Right atrium auricular region (tissue), 2 donors: ENCODE data around the gene NAA11. TPM values are rescaled to one million over a fixed set of nuclear protein-coding genes. Genes with fewer than 3 reads are reported as not detected.
"Not testable (repeated sequence)": the region's sequence is repeated elsewhere in the genome, so short reads cannot be mapped to it uniquely, and the experiment has no call there.

Experiments
- DNase-seq: peaks from one replicate; pipeline ENCODE4 v3.0.0-alpha.2; 2019; ENCODE audit warnings: low spot score
- H3K27ac ChIP-seq, 2 donors: fragments of 200-600 bp; sonication (generic); 1 replicate in 1 of 2; 2 replicates in 1 of 2; pipeline ENCODE4 v1.5.1; 2016 to 2019
- H3K27me3 ChIP-seq, 2 donors: fragments of 200-600 bp; sonication (generic); one replicate each; pipeline versions ENCODE4 v1.5.1 to v1.6.0; 2017 to 2019
- H3K36me3 ChIP-seq: fragments of 200-600 bp; sonication (generic); one replicate; pipeline ENCODE4 v1.5.1; 2016
- H3K4me1 ChIP-seq, 2 donors: fragments of 200-600 bp; sonication (generic); one replicate each; pipeline versions ENCODE4 v1.5.1 to v1.6.0; 2017 to 2019
- H3K4me3 ChIP-seq, 2 donors: fragments of 200-600 bp; sonication (generic); 1 replicate in 1 of 2; 2 replicates in 1 of 2; pipeline ENCODE4 v1.5.1; 2017 to 2019; ENCODE audit warnings: mild to moderate bottlenecking in 1 of 2, moderate library complexity in 1 of 2
- H3K9me3 ChIP-seq, 2 donors: fragments of 200-600 bp; sonication (generic); one replicate each; pipeline ENCODE4 v1.5.1; 2019
- CTCF ChIP-seq, 2 donors: fragments of 200-600 bp; sonication (generic); IDR thresholded peaks; one replicate each; pipeline ENCODE4 v1.5.1; 2019; ENCODE audit warnings: antibody characterized with exemption in 2 of 2
- total RNA-seq, 2 donors: library from RNA; depleted of rRNA; stranded (reverse); fragments of >200 nt; gene quantifications; one replicate each; pipeline ENCODE4 v1.1.0, GENCODE V29; 2016

Gene NAA11
- total RNA-seq, 2 donors from 2014 or later: not detected

DNA sequence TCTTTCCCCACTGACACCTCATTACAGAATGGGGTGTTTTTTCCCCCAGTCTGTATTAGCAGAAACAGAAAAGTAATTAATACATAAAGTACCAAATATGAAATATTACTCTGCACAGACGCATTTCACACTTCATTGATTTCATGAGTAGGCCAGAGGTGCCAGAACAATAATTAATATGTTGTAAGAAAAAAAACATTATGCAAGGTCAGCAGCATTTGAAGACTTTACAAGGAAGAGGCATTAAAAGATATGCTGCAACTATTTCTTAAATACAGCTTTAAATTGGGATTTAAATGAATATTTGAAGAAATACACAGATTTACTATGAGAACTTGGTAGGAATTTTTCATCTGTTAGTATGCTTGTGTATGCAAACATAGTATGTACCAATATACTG is 37.7 kb downstream of the NAA11 start:
- Histone ChIP-seq H3K27ac (no peak overlapping the region), H3K4me3 (no peak overlapping the region), H3K9me3 (no peaks in the 10 kb centered on the region), H3K27me3 (no peaks in the 10 kb centered on the region), H3K36me3 (no peaks in the 10 kb centered on the region), H3K4me1 (no peaks in the 10 kb centered on the region)
- no peak for DNase-seq
- no peak for TF ChIP-seq CTCF (IDR thresholded peaks at IDR 0.05)

DNA sequence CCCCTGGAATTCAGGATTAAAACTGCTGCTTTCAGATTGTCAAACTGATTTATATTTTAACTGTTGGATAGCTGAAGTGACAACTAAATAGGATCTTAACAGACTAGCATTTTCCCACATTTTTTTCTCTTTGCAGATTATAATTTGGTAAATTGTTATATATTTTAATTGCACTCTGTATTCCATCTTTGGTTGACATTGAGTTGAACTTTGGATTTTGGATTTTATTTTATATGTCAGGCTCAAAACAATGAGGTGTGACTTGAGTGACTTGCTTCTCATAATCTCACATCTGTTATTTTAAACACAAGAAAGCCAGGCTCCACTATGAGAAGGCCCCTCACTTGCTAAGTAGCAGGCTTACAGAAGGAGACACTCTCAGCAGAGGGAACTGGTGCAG is 38.1 kb downstream of the NAA11 start:
- H3K27ac ChIP-seq: no peak overlapping the region
- no peaks in the 10 kb centered on the region for H3K27me3 ChIP-seq
- no peak for TF ChIP-seq CTCF (IDR thresholded peaks at IDR 0.05)
- H3K4me1 ChIP-seq: no peaks in the 10 kb centered on the region
- H3K36me3 ChIP-seq: no peaks in the 10 kb centered on the region
- H3K4me3 ChIP-seq: no peak overlapping the region
- DNase-seq: no peak
- no peaks in the 10 kb centered on the region for H3K9me3 ChIP-seq

- TF ChIP-seq CTCF (IDR thresholded peaks at IDR 0.05): no peak
- H3K4me3 ChIP-seq: no peak overlapping the region
- DNase-seq: no peak
- H3K9me3 ChIP-seq: no peaks in the 10 kb centered on the region
- no peak overlapping the region for H3K27ac ChIP-seq
- no peaks in the 10 kb centered on the region for H3K27me3 ChIP-seq
- no peaks in the 10 kb centered on the region for H3K4me1 ChIP-seq
- no peaks in the 10 kb centered on the region for H3K36me3 ChIP-seq
Measured at GRCh38 chr4:79287076-79287475, 38.8 kb downstream of the NAA11 start.

- H3K4me3 ChIP-seq: no peak overlapping the region
Measured at GRCh38 chr4:79281566-79282359, 44.1 kb downstream of the NAA11 start.

DNA sequence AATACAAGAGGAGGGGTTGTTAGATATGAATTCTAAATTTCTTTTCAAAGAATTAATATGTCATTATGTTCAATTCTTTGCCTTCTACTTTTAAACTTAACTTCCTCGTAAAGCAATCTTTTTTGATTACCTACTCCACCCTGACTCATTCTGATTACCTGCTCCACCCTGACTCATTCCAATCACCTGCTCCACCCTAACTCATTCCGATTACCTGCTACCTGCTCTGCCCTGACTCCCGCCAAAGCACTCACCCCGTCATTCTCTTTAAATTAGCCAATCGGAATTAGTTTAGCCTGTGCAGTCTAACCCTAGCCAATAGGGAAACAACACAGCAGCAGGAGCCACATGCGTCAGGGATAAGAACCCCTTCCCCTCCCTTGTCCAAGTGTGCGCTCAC is 48.4 kb downstream of the NAA11 start:
- H3K4me3 ChIP-seq, H3K36me3 ChIP-seq, H3K27me3 ChIP-seq, DNase-seq, H3K27ac ChIP-seq, H3K9me3 ChIP-seq, H3K4me1 ChIP-seq: not testable (repeated sequence)

More at GRCh38 chr4:79281566-79282359, 44.1 kb downstream of the NAA11 start:
- Histone ChIP-seq H3K27me3 (no peaks in the 10 kb centered on the region), H3K27ac (no peak overlapping the region), H3K36me3 (no peaks in the 10 kb centered on the region), H3K9me3 (no peaks in the 10 kb centered on the region), H3K4me1 (no peaks in the 10 kb centered on the region)
- TF ChIP-seq CTCF (IDR thresholded peaks at IDR 0.05): no peak
- no peak for DNase-seq

DNA sequence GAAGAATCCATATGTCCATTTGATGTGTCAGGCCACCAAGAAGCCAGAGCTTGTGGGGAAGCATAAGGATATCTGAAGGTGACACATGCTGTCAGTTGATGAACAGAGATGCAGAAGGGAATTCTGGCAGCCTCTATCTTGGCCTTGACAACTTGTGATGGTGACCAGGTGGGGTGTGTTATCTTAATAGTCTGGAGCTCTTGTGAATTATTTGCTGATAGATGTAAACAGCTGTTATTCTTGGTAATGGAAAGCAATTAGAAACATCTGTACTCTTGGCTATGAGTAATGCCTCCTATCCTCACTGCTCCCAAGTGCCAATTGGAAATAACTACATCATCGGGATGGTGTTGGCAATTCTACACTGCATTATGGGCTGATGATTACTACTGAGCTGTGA is 51.9 kb downstream of the NAA11 start:
- Histone ChIP-seq H3K27ac (no peak overlapping the region), H3K4me1 (no peaks in the 10 kb centered on the region), H3K4me3 (no peak overlapping the region), H3K9me3 (no peaks in the 10 kb centered on the region), H3K27me3 (no peaks in the 10 kb centered on the region), H3K36me3 (no peaks in the 10 kb centered on the region)
- no peak for DNase-seq
- TF ChIP-seq CTCF (IDR thresholded peaks at IDR 0.05): no peak
